Astrocyte of the spinal cord (primary cell): Measurements from ENCODE around the gene TUBA1C.

Source experiments
- DNase-seq: peaks from one replicate; pipeline ENCODE4 v3.0.0; 2011; ENCODE audit warnings: low read depth, low spot score
- H3K4me3 ChIP-seq: 2 replicates; pipeline ENCODE4 v1.5.1; 2011; ENCODE audit warnings: low read depth, mild to moderate bottlenecking, low read length, moderate library complexity
- CTCF ChIP-seq: IDR thresholded peaks from 2 replicates; pipeline ENCODE4 v1.5.1; 2012; ENCODE audit warnings: low read depth, mild to moderate bottlenecking, low read length, inconsistent platforms
- in situ Hi-C: cut with HindIII; loops from 2 replicates; pipeline ENCODE4 v1.10.0; 2017; ENCODE audit warnings: low sequenced_read_pairs

Gene TUBA1C

GRCh38 chr12:49264873-49265792 is at the start of gene TUBA1C:
TSS of gene TUBA1C (plus strand) at chr12:49265082. CDS start at chr12:49265182, 100 bp downstream.
- no peak for TF ChIP-seq CTCF
- H3K4me3 ChIP-seq: peak within 1 kb of the TSS; percentile 88
- peak; percentile 95 for DNase-seq
- in situ Hi-C loops: no loop called here

- no peak for DNase-seq
- in situ Hi-C loops: no loop called here
- no peak overlapping the region for H3K4me3 ChIP-seq
- no peak for TF ChIP-seq CTCF
These were observed 45.4 kb upstream of the TUBA1C start for GRCh38 chr12:49219417-49220026.

- in situ Hi-C loops: no loop called here
- TF ChIP-seq CTCF: no peak
- no peak overlapping the region for H3K4me3 ChIP-seq
- DNase-seq: no peak
These were observed 43.9 kb upstream of the TUBA1C start for GRCh38 chr12:49220972-49221371.

GRCh38 chr12:49223122-49223521 is 41.8 kb upstream of the TUBA1C start:
- TF ChIP-seq CTCF: no peak
- H3K4me3 ChIP-seq: no peak overlapping the region
- DNase-seq: no peak
- in situ Hi-C loops: no loop called here

- no peak for DNase-seq
- no peak for TF ChIP-seq CTCF
- H3K4me3 ChIP-seq: no peak overlapping the region
- in situ Hi-C loops: no loop called here
These were observed 41.1 kb upstream of the TUBA1C start for GRCh38 chr12:49223590-49224369.

- in situ Hi-C loops: no loop called here
- DNase-seq: peak; percentile 65
- TF ChIP-seq CTCF: peak; percentile 37
- no peak overlapping the region for H3K4me3 ChIP-seq
These were observed 39.2 kb upstream of the TUBA1C start for GRCh38 chr12:49225576-49226166.
